Neural cell (in vitro differentiated cells): ENCODE measurements around the gene SELENON. TPM values are rescaled to one million over a fixed set of nuclear protein-coding genes. Genes with fewer than 3 reads are reported as not detected.

Experiments used
- H2AFZ ChIP-seq: fragments of 200-600, 300-800 bp; sonication (generic), shearing (Covaris generic); 2 replicates; pipeline ENCODE4 v1.6.0; 2014; ENCODE audit warnings: low read depth, mild to moderate bottlenecking, antibody characterized with exemption, low read length, moderate library complexity
- H3F3A ChIP-seq: fragments of 200-600 bp; shearing (Covaris generic); 2 replicates; pipeline ENCODE4 v1.6.1; 2016; ENCODE audit warnings: mild to moderate bottlenecking, moderate library complexity, mixed read lengths, antibody characterized with exemption, low read length; ENCODE audit not compliant: insufficient read depth, poor library complexity, severe bottlenecking
- H3K27ac ChIP-seq: fragments of 200-600, 300-800 bp; sonication (generic), shearing (Covaris generic); 2 replicates; pipeline ENCODE4 v1.5.1; 2014; ENCODE audit warnings: mild to moderate bottlenecking, low read length, moderate library complexity
- H3K27me3 ChIP-seq: fragments of 300-800, 200-600 bp; sonication (generic), shearing (Covaris generic); 2 replicates; pipeline ENCODE4 v1.6.0; 2014; ENCODE audit warnings: mild to moderate bottlenecking, low read depth, low read length, moderate library complexity; ENCODE audit not compliant: insufficient read depth
- H3K36me3 ChIP-seq: fragments of 300-800, 200-600 bp; sonication (generic), shearing (Covaris generic); 2 replicates; pipeline ENCODE4 v1.5.1; 2014; ENCODE audit warnings: mild to moderate bottlenecking, antibody characterized with exemption, low read length, moderate library complexity; ENCODE audit not compliant: insufficient read depth
- H3K4me2 ChIP-seq: fragments of 300-800, 200-600 bp; sonication (generic), shearing (Covaris generic); 2 replicates; pipeline ENCODE4 v1.6.0; 2014; ENCODE audit warnings: mild to moderate bottlenecking, low read length
- H3K4me3 ChIP-seq: fragments of 300-800, 200-600 bp; sonication (generic), shearing (Covaris generic); 2 replicates; pipeline ENCODE4 v1.5.1; 2014; ENCODE audit warnings: mild to moderate bottlenecking, low read length, moderate library complexity
- H3K79me2 ChIP-seq: fragments of 200-600 bp; shearing (Covaris generic); replicated peaks from 2 replicates; pipeline ENCODE4 v1.6.0; 2014; ENCODE audit warnings: mild to moderate bottlenecking, low read length, moderate library complexity; ENCODE audit not compliant: insufficient read depth
- H3K9ac ChIP-seq: fragments of 300-800, 200-600 bp; sonication (generic), shearing (Covaris generic); 2 replicates; pipeline ENCODE4 v1.6.1; 2016; ENCODE audit warnings: mild to moderate bottlenecking, low read length, mixed read lengths
- H3K9me2 ChIP-seq: fragments of 200-600 bp; shearing (Covaris generic); 2 replicates; pipeline ENCODE4 v1.6.1; 2016; ENCODE audit warnings: mild to moderate bottlenecking, low read length, mixed read lengths; ENCODE audit not compliant: insufficient read depth
- H3K9me3 ChIP-seq: fragments of 200-600, 300-800 bp; sonication (generic), shearing (Covaris generic); 2 replicates; pipeline ENCODE4 v1.6.1; 2016; ENCODE audit warnings: mild to moderate bottlenecking, mixed run types, low read length, moderate library complexity, mixed read lengths
- H4K20me1 ChIP-seq: fragments of 200-600 bp; shearing (Covaris generic); 2 replicates; pipeline ENCODE4 v1.6.1; 2016; ENCODE audit warnings: mild to moderate bottlenecking, mixed run types; ENCODE audit not compliant: insufficient read depth
- EP300 ChIP-seq: fragments of 450-650 bp; conservative IDR thresholded peaks from 2 replicates; pipeline ENCODE4 v1.6.1; 2014; ENCODE audit warnings: antibody characterized with exemption, mild to moderate bottlenecking, moderate library complexity; ENCODE audit not compliant: poor library complexity, severe bottlenecking
- EZH2 ChIP-seq: fragments of 200-600, 300-800 bp; shearing (Covaris generic), sonication (generic); IDR thresholded peaks from 2 replicates; pipeline ENCODE4 v1.6.1; 2014; ENCODE audit warnings: antibody characterized with exemption, low read length, borderline replicate concordance, mild to moderate bottlenecking; ENCODE audit not compliant: insufficient read depth, poor library complexity, severe bottlenecking
- MXI1 ChIP-seq: fragments of 450-650 bp; conservative IDR thresholded peaks from 2 replicates; pipeline ENCODE4 v1.6.1; 2014; ENCODE audit warnings: antibody characterized with exemption, mild to moderate bottlenecking; ENCODE audit not compliant: poor library complexity, severe bottlenecking
- POLR2AphosphoS5 ChIP-seq: IDR thresholded peaks from 2 replicates; pipeline ENCODE4 v1.6.1; 2012
- RAD21 ChIP-seq: fragments of 450-650 bp; conservative IDR thresholded peaks from 2 replicates; pipeline ENCODE4 v1.6.1; 2014; ENCODE audit warnings: antibody characterized with exemption, mild to moderate bottlenecking, moderate library complexity
- REST ChIP-seq: IDR thresholded peaks from 2 replicates; pipeline ENCODE4 v1.6.1; 2012; ENCODE audit warnings: borderline replicate concordance
- SMC3 ChIP-seq: fragments of 450-650 bp; conservative IDR thresholded peaks from 2 replicates; pipeline ENCODE4 v1.6.1; 2014; ENCODE audit warnings: antibody characterized with exemption, mild to moderate bottlenecking, moderate library complexity; ENCODE audit not compliant: poor library complexity
- TAF1 ChIP-seq: IDR thresholded peaks from 2 replicates; pipeline ENCODE4 v1.6.1; 2012; ENCODE audit warnings: low read depth
- polyA plus RNA-seq: library from polyadenylated mRNA; depleted of rRNA; stranded (reverse); fragments of >200 nt; gene quantifications from 2 replicates; pipeline ENCODE4 v1.2.3, GENCODE V29; 2014
- TF ChIP-seq, protein P1 (sequence below): fragments of 450-650 bp; IDR thresholded peaks from 2 replicates; pipeline ENCODE4 v1.5.1; 2014; ENCODE audit warnings: antibody characterized with exemption, mild to moderate bottlenecking, moderate library complexity; ENCODE audit not compliant: poor library complexity, severe bottlenecking

SELENON gene
- polyA plus RNA-seq, 1 donor from 2014 or later = 6.5 TPM

GRCh38 chr1:25802915-25803314, 2.9 kb downstream of the SELENON start:
- H3K79me2 ChIP-seq = no peaks in the 10 kb centered on the region
- H2AFZ ChIP-seq = no peak overlapping the region
- no peaks in the 10 kb centered on the region for H3K9me2 ChIP-seq
- no peaks in the 10 kb centered on the region for H3K27me3 ChIP-seq
- no peaks in the 10 kb centered on the region for H3K36me3 ChIP-seq
- H4K20me1 ChIP-seq = no peaks in the 10 kb centered on the region
- no peaks in the 10 kb centered on the region for H3F3A ChIP-seq
- no peaks in the 10 kb centered on the region for H3K9me3 ChIP-seq
- no peak overlapping the region for H3K4me3 ChIP-seq
- H3K4me2 ChIP-seq = no peak overlapping the region
- no peak overlapping the region for H3K9ac ChIP-seq
- no peak overlapping the region for H3K27ac ChIP-seq
- TF ChIP-seq MXI1 (no peak), POLR2AphosphoS5 (no peak), SMC3 (no peak), RAD21 (no peak), TAF1 (no peak), EZH2 (no peak), REST (no peak), EP300 (no peak)
- TF ChIP-seq, protein P1, sequence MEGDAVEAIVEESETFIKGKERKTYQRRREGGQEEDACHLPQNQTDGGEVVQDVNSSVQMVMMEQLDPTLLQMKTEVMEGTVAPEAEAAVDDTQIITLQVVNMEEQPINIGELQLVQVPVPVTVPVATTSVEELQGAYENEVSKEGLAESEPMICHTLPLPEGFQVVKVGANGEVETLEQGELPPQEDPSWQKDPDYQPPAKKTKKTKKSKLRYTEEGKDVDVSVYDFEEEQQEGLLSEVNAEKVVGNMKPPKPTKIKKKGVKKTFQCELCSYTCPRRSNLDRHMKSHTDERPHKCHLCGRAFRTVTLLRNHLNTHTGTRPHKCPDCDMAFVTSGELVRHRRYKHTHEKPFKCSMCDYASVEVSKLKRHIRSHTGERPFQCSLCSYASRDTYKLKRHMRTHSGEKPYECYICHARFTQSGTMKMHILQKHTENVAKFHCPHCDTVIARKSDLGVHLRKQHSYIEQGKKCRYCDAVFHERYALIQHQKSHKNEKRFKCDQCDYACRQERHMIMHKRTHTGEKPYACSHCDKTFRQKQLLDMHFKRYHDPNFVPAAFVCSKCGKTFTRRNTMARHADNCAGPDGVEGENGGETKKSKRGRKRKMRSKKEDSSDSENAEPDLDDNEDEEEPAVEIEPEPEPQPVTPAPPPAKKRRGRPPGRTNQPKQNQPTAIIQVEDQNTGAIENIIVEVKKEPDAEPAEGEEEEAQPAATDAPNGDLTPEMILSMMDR = no peak

- no peaks in the 10 kb centered on the region for H3K36me3 ChIP-seq
- no peaks in the 10 kb centered on the region for H3K27me3 ChIP-seq
- H3K4me3 ChIP-seq = no peak overlapping the region
- no peaks in the 10 kb centered on the region for H3F3A ChIP-seq
- H3K27ac ChIP-seq = no peak overlapping the region
- no peaks in the 10 kb centered on the region for H4K20me1 ChIP-seq
- H3K9me2 ChIP-seq = no peaks in the 10 kb centered on the region
- no peak overlapping the region for H3K4me2 ChIP-seq
- no peaks in the 10 kb centered on the region for H3K79me2 ChIP-seq
- TF ChIP-seq EZH2 (no peak), POLR2AphosphoS5 (no peak), TAF1 (no peak), MXI1 (no peak)
- TF ChIP-seq, protein P1 = no peak
- H3K9ac ChIP-seq = no peak overlapping the region
- H3K9me3 ChIP-seq = no peaks in the 10 kb centered on the region
- H2AFZ ChIP-seq = no peak overlapping the region
Measured at GRCh38 chr1:25803368-25803767, 3.4 kb downstream of the SELENON start.
